PC-3 (cell line): ENCODE measurements around the gene MBD1. TPM values are rescaled to one million over a fixed set of nuclear protein-coding genes. Genes with fewer than 3 reads are reported as not detected.

Experiments
- ATAC-seq: fragments of 200-7000 bp; cut with Tn5 transposase; 2 replicates; pipeline ENCODE4 v1.9.1; 2020; ENCODE audit warnings: mild to moderate bottlenecking, moderate library complexity
- BruUV-seq: library from RNA; stranded (reverse); fragments of 400-500 nt; replicated peaks from 2 replicates; lab custom pipeline; 2021; lab: Mats Ljungman, UMichigan
- CTCF ChIA-PET: fragments of 300-600 bp; sonication (Branson Sonifier 250); formaldehyde crosslinking; loops from one replicate; lab custom pipeline; 2022; ENCODE audit warnings: antibody characterized with exemption; lab: Charles Lee
- POLR2A ChIA-PET: fragments of 300-600 bp; sonication (Branson Sonifier 250); formaldehyde crosslinking; loops from one replicate; lab custom pipeline; 2022; ENCODE audit warnings: antibody characterized with exemption; ENCODE audit not compliant: unreplicated experiment; lab: Charles Lee
- DNase-seq: peaks from one replicate; pipeline ENCODE4 v3.0.0-alpha.2; 2015
- H2AFZ ChIP-seq: fragments of 300-600 bp; sonication (generic); 2 replicates; pipeline ENCODE4 v1.6.0; 2016; ENCODE audit warnings: antibody characterized with exemption, low read length
- H3F3A ChIP-seq: fragments of 300-600 bp; sonication (generic); one replicate; pipeline ENCODE4 v1.6.0; 2017; ENCODE audit warnings: antibody characterized with exemption, low read length, control low read depth, mild to moderate bottlenecking; ENCODE audit not compliant: unreplicated experiment
- H3K27ac ChIP-seq: fragments of 300-600 bp; sonication (generic); 2 replicates; pipeline ENCODE4 v1.5.1; 2016; ENCODE audit warnings: mild to moderate bottlenecking, low read length
- H3K27me3 ChIP-seq: fragments of 300-600 bp; sonication (generic); 2 replicates; pipeline ENCODE4 v1.6.1; 2016; ENCODE audit warnings: low read length, mixed read lengths
- H3K36me3 ChIP-seq: fragments of 300-600 bp; sonication (generic); 2 replicates; pipeline ENCODE4 v1.6.1; 2016; ENCODE audit warnings: low read depth, mixed run types, low read length, mixed read lengths
- H3K4me1 ChIP-seq: fragments of 300-600 bp; sonication (generic); 2 replicates; pipeline ENCODE4 v1.5.1; 2016; ENCODE audit warnings: low read length; ENCODE audit not compliant: insufficient read depth
- H3K4me2 ChIP-seq: fragments of 300-600 bp; sonication (generic); 2 replicates; pipeline ENCODE4 v1.6.0; 2016; ENCODE audit warnings: low read length
- H3K4me3 ChIP-seq: fragments of 300-600 bp; sonication (generic); 2 replicates; pipeline ENCODE4 v1.5.1; 2016; ENCODE audit warnings: mild to moderate bottlenecking, low read length, mixed read lengths
- H3K79me2 ChIP-seq: fragments of 300-600 bp; sonication (generic); 2 replicates; pipeline ENCODE4 v1.6.1; 2017; ENCODE audit warnings: low read length, mixed read lengths
- H3K9ac ChIP-seq: fragments of 300-600 bp; sonication (generic); 2 replicates; pipeline ENCODE4 v1.6.0; 2016; ENCODE audit warnings: mild to moderate bottlenecking, low read length
- H3K9me2 ChIP-seq: fragments of 300-600 bp; sonication (generic); replicated peaks from 2 replicates; pipeline ENCODE4 v1.6.1; 2016; ENCODE audit warnings: mixed run types, low read length, mixed read lengths
- H3K9me3 ChIP-seq: fragments of 300-600 bp; sonication (generic); 2 replicates; pipeline ENCODE4 v1.6.1; 2016; ENCODE audit warnings: low read length, mixed read lengths
- H4K20me1 ChIP-seq: fragments of 300-600 bp; sonication (generic); 2 replicates; pipeline ENCODE4 v1.6.1; 2016; ENCODE audit warnings: low read length, mixed read lengths
- CTCF ChIP-seq: fragments of 300-600 bp; sonication (generic); conservative IDR thresholded peaks from 2 replicates; pipeline ENCODE4 v1.5.1; 2017; ENCODE audit warnings: antibody characterized with exemption, low read depth, mild to moderate bottlenecking, low read length
- EZH2 ChIP-seq: fragments of 300-600 bp; sonication (generic); IDR thresholded peaks from one replicate; pipeline ENCODE4 v1.6.1; 2017; ENCODE audit warnings: antibody characterized with exemption, mild to moderate bottlenecking, low read length; ENCODE audit not compliant: unreplicated experiment
- EZH2phosphoT487 ChIP-seq: fragments of 300-600 bp; sonication (generic); IDR thresholded peaks from 2 replicates; pipeline ENCODE4 v1.6.1; 2018; ENCODE audit warnings: mild to moderate bottlenecking, antibody characterized with exemption, low read length, borderline replicate concordance
- intact Hi-C: fragments of 100-400 bp; cut with micrococcal nuclease; formaldehyde crosslinking; loops from 2 replicates; pipeline ENCODE4 v1.9.0; 2023
- total RNA-seq: library from RNA; depleted of rRNA; stranded (reverse); fragments of >200 nt; gene quantifications from 2 replicates; pipeline ENCODE4 v1.2.3, GENCODE V29; 2014

MBD1 gene
- total RNA-seq, 1 experiment from 2014 or later = 30.2 TPM

DNA sequence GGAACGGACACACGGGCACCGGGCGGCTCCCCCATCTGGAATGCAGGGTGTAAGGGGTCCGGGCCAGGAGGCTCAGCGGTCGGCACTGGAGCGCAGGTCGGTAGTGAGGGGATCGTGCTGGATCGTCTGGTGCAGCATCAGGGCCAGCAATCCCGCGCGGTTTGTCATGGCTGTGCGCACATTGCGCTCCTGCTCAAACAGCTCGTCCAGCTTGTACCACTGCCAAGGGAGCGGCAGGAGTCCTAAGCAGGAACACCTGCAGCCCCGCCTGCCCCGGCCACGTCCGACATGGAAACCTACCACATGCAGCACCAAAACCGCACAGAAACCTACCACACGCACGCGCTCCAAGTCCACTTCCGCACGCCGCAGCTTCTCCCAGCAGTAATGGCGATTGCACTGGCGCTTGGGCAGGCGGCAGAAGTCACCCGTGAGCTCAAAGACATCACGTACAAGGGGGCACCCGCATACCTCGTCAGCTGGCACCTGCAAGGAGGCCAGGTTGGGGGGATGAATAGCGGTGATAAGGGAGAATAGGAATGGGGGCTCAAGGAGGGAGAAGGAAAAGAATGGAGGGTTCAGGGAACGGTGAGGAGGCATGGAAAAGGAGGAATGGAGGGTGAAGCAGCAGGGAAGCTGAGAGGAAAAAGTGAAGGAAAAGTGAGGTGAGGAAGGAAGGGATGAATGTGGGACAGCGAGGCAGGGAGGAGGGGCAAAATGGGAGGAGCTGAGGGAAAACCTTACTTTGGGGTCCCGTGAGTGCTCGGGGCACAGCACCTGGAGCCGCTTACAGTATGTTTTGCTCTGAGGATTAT lies 1.4 kb upstream of the MBD1 start:
- Histone ChIP-seq H3K9me3 (no peaks in the 10 kb centered on the region), H4K20me1 (no peaks in the 10 kb centered on the region), H3K4me1 (peaks cover 23% of the 10 kb centered on the region; the same call in 1 of the 2 replicates), H3K79me2 (peaks cover 42% of the 10 kb centered on the region), H3K36me3 (no peaks in the 10 kb centered on the region), H3K27ac (no peak overlapping the region), H3K4me2 (no peak overlapping the region), H2AFZ (no peak overlapping the region), H3K27me3 (no peaks in the 10 kb centered on the region), H3K9me2 (no peaks in the 10 kb centered on the region), H3K9ac (no peak overlapping the region), H3K4me3 (no peak overlapping the region), H3F3A (no peaks in the 10 kb centered on the region)
- no peak for DNase-seq
- no TSS peak for BruUV-seq
- intact Hi-C loops = no loop called here
- no peak for TF ChIP-seq EZH2phosphoT487
- ChIA-PET POLR2A (no interaction called here), CTCF (no interaction called here)
- no peak for ATAC-seq

DNA sequence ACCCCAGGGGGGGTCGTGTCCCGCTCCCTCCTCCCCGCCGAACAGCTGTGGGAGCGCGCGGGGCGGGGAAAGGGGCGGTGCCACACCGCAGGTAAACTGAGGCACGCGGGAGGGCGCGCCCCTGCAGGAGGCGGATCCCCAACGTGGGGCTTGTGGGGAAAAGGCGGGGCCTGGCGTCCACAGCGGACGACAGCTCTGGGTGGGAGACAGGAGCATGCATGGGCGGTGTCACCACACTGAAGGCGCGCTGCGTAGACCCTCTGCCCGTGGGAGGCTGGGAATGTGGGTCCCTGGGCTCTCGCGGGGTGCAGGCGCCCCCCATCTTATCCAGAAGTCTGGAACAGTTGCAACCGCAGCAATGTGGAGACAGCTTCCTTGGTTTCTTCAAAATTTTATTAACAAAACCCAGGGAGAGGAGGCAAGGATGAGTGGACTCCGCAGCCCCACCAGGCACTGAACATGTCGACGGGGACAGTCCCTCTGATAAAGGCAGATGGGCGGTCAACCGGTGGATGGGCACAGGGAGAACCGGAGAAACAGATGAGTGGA lies 723 bp upstream of the MBD1 start:
- TF ChIP-seq CTCF = no peak
- POLR2A ChIA-PET = interaction anchor here (0.6 kb wide), 2 partner anchors 510 to 657 kb away, joined by 4 to 9 read pairs; no protein-coding TSS in a partner anchor
- Histone ChIP-seq H4K20me1 (no peaks in the 10 kb centered on the region), H3K9me3 (no peaks in the 10 kb centered on the region), H3F3A (no peaks in the 10 kb centered on the region), H3K9me2 (no peaks in the 10 kb centered on the region), H3K79me2 (peaks cover 39% of the 10 kb centered on the region), H3K4me3 (peak overlapping the region; percentile 88), H3K27me3 (no peaks in the 10 kb centered on the region), H3K4me2 (peak overlapping the region; percentile 85), H3K36me3 (no peaks in the 10 kb centered on the region; the same call in 1 of the 2 replicates), H2AFZ (peak overlapping the region; percentile 76), H3K27ac (peak overlapping the region; percentile 62; the same call in 1 of the 2 replicates), H3K4me1 (peaks cover 23% of the 10 kb centered on the region; the same call in 1 of the 2 replicates), H3K9ac (peak overlapping the region; percentile 90)
- CTCF ChIA-PET = interaction anchor here (0.6 kb wide), 1 partner anchor 497 kb away, joined by 3 read pairs; no protein-coding TSS in a partner anchor
- ATAC-seq (no peak), DNase-seq (no peak)
- intact Hi-C loops = no loop called here
- BruUV-seq = TSS peak; percentile 60

DNA sequence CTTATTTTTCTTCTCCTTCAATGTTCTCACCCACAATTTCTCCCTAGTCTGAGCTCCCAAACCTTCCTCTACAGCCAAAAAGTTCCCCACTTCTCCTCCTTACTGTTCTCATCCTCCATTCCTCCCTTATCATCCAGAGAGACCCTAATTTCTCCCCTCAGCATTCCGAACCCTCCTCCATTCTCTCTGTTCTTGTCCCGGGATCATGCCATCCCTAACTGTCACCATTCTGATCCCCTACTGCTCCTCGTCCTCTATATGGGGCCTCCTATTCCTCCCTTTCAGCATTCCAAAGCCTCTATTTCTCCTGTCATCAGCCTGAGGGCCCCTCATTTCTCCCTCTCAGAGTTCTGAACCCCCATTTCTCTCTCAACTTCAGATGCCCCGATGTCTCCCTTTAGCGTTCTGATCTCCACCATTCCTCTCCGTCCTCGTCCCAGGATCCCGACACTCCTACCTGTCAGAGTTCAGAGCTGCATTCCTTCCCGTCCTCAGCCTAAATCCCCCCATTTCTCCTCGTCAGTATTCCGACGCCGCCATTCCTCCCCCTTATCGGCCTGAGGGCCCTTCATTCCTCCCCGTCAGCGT lies 522 bp downstream of the MBD1 start:
- Histone ChIP-seq H3K4me2 (peak overlapping the region; percentile 85), H3K27ac (peak overlapping the region; percentile 62; the same call in 1 of the 2 replicates), H2AFZ (peak overlapping the region; percentile 50; the same call in 1 of the 2 replicates), H4K20me1 (no peaks in the 10 kb centered on the region), H3K79me2 (peaks cover 30% of the 10 kb centered on the region), H3K36me3 (no peaks in the 10 kb centered on the region; the same call in 1 of the 2 replicates), H3K9me2 (no peaks in the 10 kb centered on the region), H3K27me3 (no peaks in the 10 kb centered on the region), H3K4me3 (peak overlapping the region; percentile 88), H3K9me3 (no peaks in the 10 kb centered on the region), H3K9ac (peak overlapping the region; percentile 90), H3F3A (no peaks in the 10 kb centered on the region), H3K4me1 (peaks cover 17% of the 10 kb centered on the region; the same call in 1 of the 2 replicates)
- TF ChIP-seq EZH2 (no peak), CTCF (no peak), EZH2phosphoT487 (no peak)
- no peak for ATAC-seq
- ChIA-PET POLR2A (no interaction called here), CTCF (no interaction called here)
- BruUV-seq = no TSS peak
- no peak for DNase-seq
- intact Hi-C loops = no loop called here
